H9 (cell line): Measurements from ENCODE around the gene SUGP1. TPM values are rescaled to one million over a fixed set of nuclear protein-coding genes. Genes with fewer than 3 reads are reported as not detected.

Source experiments
- DNase-seq: peaks from one replicate; pipeline ENCODE4 v3.0.0-alpha.2; 2017
- H2AFZ ChIP-seq: one replicate; pipeline ENCODE4 v1.6.1; 2013; ENCODE audit warnings: mild to moderate bottlenecking, low read length, control low read depth, moderate library complexity
- H2AK5ac ChIP-seq: 2 replicates; pipeline ENCODE4 v1.6.1; 2013; ENCODE audit warnings: low read length, control low read depth, mixed read lengths; ENCODE audit not compliant: insufficient read length
- H2BK120ac ChIP-seq: one replicate; pipeline ENCODE4 v1.6.1; 2013; ENCODE audit warnings: low read depth, mild to moderate bottlenecking, low read length, control low read depth, inconsistent platforms; ENCODE audit not compliant: poor library complexity, severe bottlenecking
- H2BK12ac ChIP-seq: 2 replicates; pipeline ENCODE4 v1.6.1; 2013; ENCODE audit warnings: low read length, control low read depth, mixed read lengths, low read depth; ENCODE audit not compliant: insufficient read length
- H2BK15ac ChIP-seq: 2 replicates; pipeline ENCODE4 v1.6.1; 2013; ENCODE audit warnings: low read depth, low read length, control low read depth
- H2BK20ac ChIP-seq: one replicate; pipeline ENCODE4 v1.6.1; 2013; ENCODE audit warnings: low read depth, mild to moderate bottlenecking, low read length, control low read depth, inconsistent platforms; ENCODE audit not compliant: poor library complexity, severe bottlenecking
- H2BK5ac ChIP-seq: 2 replicates; pipeline ENCODE4 v1.6.1; 2013; ENCODE audit warnings: low read length, control low read depth, mixed read lengths; ENCODE audit not compliant: insufficient read length
- H3K14ac ChIP-seq: 2 replicates; pipeline ENCODE4 v1.6.1; 2013; ENCODE audit warnings: low read length, control low read depth; ENCODE audit not compliant: insufficient read depth
- H3K18ac ChIP-seq: 2 replicates; pipeline ENCODE4 v1.6.1; 2013; ENCODE audit warnings: low read depth, mild to moderate bottlenecking, mixed read lengths, low read length, control low read depth; ENCODE audit not compliant: insufficient read length
- H3K23ac ChIP-seq: 2 replicates; pipeline ENCODE4 v1.6.1; 2013; ENCODE audit warnings: low read length, control low read depth, mixed read lengths, low read depth; ENCODE audit not compliant: insufficient read length
- H3K23me2 ChIP-seq: 2 replicates; pipeline ENCODE4 v1.6.1; 2013; ENCODE audit warnings: low read depth, mild to moderate bottlenecking, mixed read lengths, low read length, control low read depth; ENCODE audit not compliant: insufficient read length, poor library complexity, severe bottlenecking
- H3K27ac ChIP-seq: 2 replicates; pipeline ENCODE4 v1.5.1; 2013; ENCODE audit warnings: low read length, control low read depth, mixed read lengths, low read depth; ENCODE audit not compliant: insufficient read length
- H3K27me3 ChIP-seq: 2 replicates; pipeline ENCODE4 v1.6.1; 2013; ENCODE audit warnings: low read length, control low read depth, inconsistent platforms; ENCODE audit not compliant: insufficient read depth
- H3K4ac ChIP-seq: 2 replicates; pipeline ENCODE4 v1.6.1; 2013; ENCODE audit warnings: low read depth, mild to moderate bottlenecking, control low read depth, inconsistent platforms, low read length, moderate library complexity
- H3K4me1 ChIP-seq: 2 replicates; pipeline ENCODE4 v1.6.1; 2013; ENCODE audit warnings: low read length, control low read depth, inconsistent platforms; ENCODE audit not compliant: insufficient read depth
- H3K4me2 ChIP-seq: 2 replicates; pipeline ENCODE4 v1.6.1; 2013; ENCODE audit warnings: low read length, control low read depth, mixed read lengths; ENCODE audit not compliant: insufficient read length, insufficient read depth
- H3K56ac ChIP-seq: 2 replicates; pipeline ENCODE4 v1.6.1; 2013; ENCODE audit warnings: low read depth, mild to moderate bottlenecking, mixed read lengths, low read length, control low read depth; ENCODE audit not compliant: insufficient read length
- H3K79me1 ChIP-seq: 2 replicates; pipeline ENCODE4 v1.6.1; 2013; ENCODE audit warnings: low read depth, mild to moderate bottlenecking, moderate library complexity, low read length, control low read depth, inconsistent platforms; ENCODE audit not compliant: insufficient read depth, poor library complexity, severe bottlenecking
- H3K79me2 ChIP-seq: 2 replicates; pipeline ENCODE4 v1.6.1; 2013; ENCODE audit warnings: low read length, control low read depth, inconsistent platforms; ENCODE audit not compliant: insufficient read depth
- H3K9ac ChIP-seq: 2 replicates; pipeline ENCODE4 v1.6.1; 2013; ENCODE audit warnings: low read length, control low read depth, mixed read lengths; ENCODE audit not compliant: insufficient read length; ENCODE audit errors: extremely low read depth
- H3K9me3 ChIP-seq: one replicate; pipeline ENCODE4 v1.6.1; 2013; ENCODE audit warnings: low read depth, low read length, inconsistent platforms; ENCODE audit not compliant: control insufficient read depth
- H3T11ph ChIP-seq: one replicate; pipeline ENCODE4 v1.6.1; 2013; ENCODE audit warnings: mild to moderate bottlenecking, low read length, control low read depth, inconsistent platforms
- H4K20me1 ChIP-seq: one replicate; pipeline ENCODE4 v1.6.1; 2013; ENCODE audit not compliant: control insufficient read depth, insufficient read length, insufficient read depth
- H4K5ac ChIP-seq: 2 replicates; pipeline ENCODE4 v1.6.1; 2013; ENCODE audit warnings: low read depth, mild to moderate bottlenecking, mixed read lengths, low read length, control low read depth; ENCODE audit not compliant: insufficient read length
- H4K8ac ChIP-seq: replicated peaks from 2 replicates; pipeline ENCODE4 v1.6.1; 2013; ENCODE audit warnings: low read length, control low read depth, mixed read lengths, low read depth; ENCODE audit not compliant: insufficient read length
- H4K91ac ChIP-seq: 2 replicates; pipeline ENCODE4 v1.6.1; 2013; ENCODE audit warnings: low read depth, mild to moderate bottlenecking, moderate library complexity, mixed read lengths, low read length, control low read depth; ENCODE audit not compliant: insufficient read length
- H3K27ac Mint-ChIP-seq, 3 experiments: 2 replicates in 2 of 3; 3 replicates in 1 of 3; pipeline ENCODE4 v1.8.0; 2020 to 2021; ENCODE audit warnings: mixed read lengths in 3 of 3, mild to moderate bottlenecking in 1 of 3, moderate library complexity in 1 of 3
- H3K27me3 Mint-ChIP-seq: 2 replicates; pipeline ENCODE4 v1.8.0; 2021; ENCODE audit warnings: low read depth, mild to moderate bottlenecking, moderate library complexity, mixed read lengths
- H3K36me3 Mint-ChIP-seq, 3 experiments: 2 replicates in 2 of 3; 3 replicates in 1 of 3; pipeline ENCODE4 v1.8.0; 2020 to 2021; ENCODE audit warnings: low read depth in 3 of 3, mixed read lengths in 3 of 3; ENCODE audit not compliant: insufficient read depth in 1 of 3
- H3K4me1 Mint-ChIP-seq, 2 experiments: 2 replicates each; pipeline ENCODE4 v1.8.0; 2020; ENCODE audit warnings: mixed read lengths in 2 of 2
- H3K4me3 Mint-ChIP-seq, 2 experiments: 2 replicates in 1 of 2; 3 replicates in 1 of 2; pipeline ENCODE4 v1.8.0; 2020 to 2021; ENCODE audit warnings: mild to moderate bottlenecking in 2 of 2, mixed read lengths in 2 of 2, moderate library complexity in 1 of 2
- H3K9me3 Mint-ChIP-seq, 2 experiments: 2 replicates in 1 of 2; 3 replicates in 1 of 2; pipeline ENCODE4 v1.8.0; 2020; ENCODE audit warnings: mild to moderate bottlenecking in 2 of 2, mixed read lengths in 2 of 2, moderate library complexity in 1 of 2
- CTCF ChIP-seq: fragments of 200-600 bp; sonication (generic); conservative IDR thresholded peaks from 3 replicates; pipeline ENCODE4 v1.8.0; 2021; ENCODE audit warnings: antibody characterized with exemption, mild to moderate bottlenecking
- WGBS: extraction: QIAGEN DNeasy Blood & Tissue Kit; methylation state at CpG from one replicate; pipeline ENCODE4 v1.1.7; 2013; ENCODE audit warnings: missing lambda C conversion rate, low lambda C conversion rate, mixed read lengths; ENCODE audit not compliant: insufficient read length; ENCODE audit errors: extremely low coverage; 5-methylcytosine and 5-hydroxymethylcytosine counted together
- total RNA-seq: library from RNA; stranded (reverse); gene quantifications from 2 replicates; pipeline ENCODE4 v1.2.1, GENCODE V29; 2021

Gene SUGP1
- total RNA-seq, 1 experiment from 2014 or later, result 103 TPM

- H3K56ac ChIP-seq, result no peak overlapping the region
- no peak overlapping the region for H3K14ac ChIP-seq
- no peaks in the 10 kb centered on the region for H3K9me3 Mint-ChIP-seq
- H4K5ac ChIP-seq, result no peak overlapping the region
- H3K23ac ChIP-seq, result no peak overlapping the region
- H3K36me3 Mint-ChIP-seq, result peaks cover 10 to 48% (median 31%) of the 10 kb centered on the region in 3 experiments; a peak in 6 of 7 replicates
- H2AFZ ChIP-seq, result no peak overlapping the region
- TF ChIP-seq CTCF, result no peak
- H3K79me2 ChIP-seq, result no peaks in the 10 kb centered on the region
- H2BK120ac ChIP-seq, result no peak overlapping the region
- no peak overlapping the region for H2AK5ac ChIP-seq
- no peak overlapping the region for H2BK15ac ChIP-seq
- peaks cover 8% of the 10 kb centered on the region for H3K27me3 Mint-ChIP-seq
- H2BK5ac ChIP-seq, result no peak overlapping the region
- H3K27me3 ChIP-seq, result no peaks in the 10 kb centered on the region
- H4K8ac ChIP-seq, result no peak overlapping the region
- H3T11ph ChIP-seq, result no peak overlapping the region
- H3K4me3 Mint-ChIP-seq, result no peak overlapping the region
- no peak overlapping the region for H3K4me2 ChIP-seq
- H3K9me3 ChIP-seq, result no peaks in the 10 kb centered on the region
- H3K4ac ChIP-seq, result no peak overlapping the region
- H3K4me1 ChIP-seq, result no peaks in the 10 kb centered on the region; the same call in 1 of the 2 replicates
- no peak overlapping the region for H2BK20ac ChIP-seq
- H3K27ac Mint-ChIP-seq, result no peak overlapping the region
- H4K91ac ChIP-seq, result no peak overlapping the region
- H3K27ac ChIP-seq, result no peak overlapping the region
- H2BK12ac ChIP-seq, result no peak overlapping the region
- no peaks in the 10 kb centered on the region for H3K79me1 ChIP-seq
- no peaks in the 10 kb centered on the region for H4K20me1 ChIP-seq
- no CpG with 5 or more reads among the region's 7 CpGs for WGBS
- no peak for DNase-seq
- H3K9ac ChIP-seq, result no peak overlapping the region
- H3K18ac ChIP-seq, result no peak overlapping the region
- peaks cover 3 to 4% of the 10 kb centered on the region in 2 experiments; a peak in 3 of 4 replicates for H3K4me1 Mint-ChIP-seq
- H3K23me2 ChIP-seq, result peaks cover 4% of the 10 kb centered on the region
Measured at GRCh38 chr19:19278315-19278714, 42.0 kb downstream of the SUGP1 start.
